SK-N-MC (cell line): ENCODE results near the gene ATG9B.

Experiments
- EZH2 ChIP-seq: fragments of 200-600 bp; sonication (generic); IDR thresholded peaks from one replicate; pipeline ENCODE4 v1.6.1; 2017; ENCODE audit warnings: antibody characterized with exemption
- FOXP2 ChIP-seq: optimal IDR thresholded peaks from 2 replicates; pipeline ENCODE3; 2011; ENCODE audit warnings: mild to moderate bottlenecking, moderate library complexity; ENCODE audit not compliant: insufficient read depth; ENCODE audit errors: extremely low read length, control extremely low read depth
- POLR2AphosphoS5 ChIP-seq: IDR thresholded peaks from 2 replicates; pipeline ENCODE4 v1.6.1; 2012; ENCODE audit warnings: mild to moderate bottlenecking, low read depth, low read length, borderline replicate concordance

- TF ChIP-seq EZH2: no peak
- TF ChIP-seq POLR2AphosphoS5: peak; percentile 38; the same call in 1 of the 2 replicates
- TF ChIP-seq FOXP2: no peak
These were observed 46.0 kb downstream of the ATG9B start, which contains the start of gene KCNH2 for GRCh38 chr7:150978126-150978789.
